Sigmoid colon (tissue), 4 donors: Measurements from ENCODE around the gene ZNFX1.

Source experiments
- EP300 ChIP-seq, 4 donors: sonication (generic); formaldehyde crosslinking; IDR thresholded peaks; one replicate each; pipeline ENCODE4 v1.6.1; 2017; ENCODE audit warnings: antibody characterized with exemption in 4 of 4
- POLR2AphosphoS5 ChIP-seq, 4 donors: sonication (generic); formaldehyde crosslinking; IDR thresholded peaks; one replicate each; pipeline ENCODE4 v1.6.1; 2017; ENCODE audit warnings: antibody characterized with exemption in 4 of 4
- TF ChIP-seq, protein P1 (sequence below), 4 experiments: fragments of 450-650 bp in 3 of 4; fragments of 200-600 bp in 1 of 4; IDR thresholded peaks; one replicate each; pipeline ENCODE4 v1.5.1; 2016 to 2019; ENCODE audit warnings: antibody characterized with exemption in 4 of 4, mild to moderate bottlenecking in 3 of 4, moderate library complexity in 2 of 4

GRCh38 chr20:49275636-49276035 is 2.2 kb downstream of the ZNFX1 start:
- TF ChIP-seq, protein P1, sequence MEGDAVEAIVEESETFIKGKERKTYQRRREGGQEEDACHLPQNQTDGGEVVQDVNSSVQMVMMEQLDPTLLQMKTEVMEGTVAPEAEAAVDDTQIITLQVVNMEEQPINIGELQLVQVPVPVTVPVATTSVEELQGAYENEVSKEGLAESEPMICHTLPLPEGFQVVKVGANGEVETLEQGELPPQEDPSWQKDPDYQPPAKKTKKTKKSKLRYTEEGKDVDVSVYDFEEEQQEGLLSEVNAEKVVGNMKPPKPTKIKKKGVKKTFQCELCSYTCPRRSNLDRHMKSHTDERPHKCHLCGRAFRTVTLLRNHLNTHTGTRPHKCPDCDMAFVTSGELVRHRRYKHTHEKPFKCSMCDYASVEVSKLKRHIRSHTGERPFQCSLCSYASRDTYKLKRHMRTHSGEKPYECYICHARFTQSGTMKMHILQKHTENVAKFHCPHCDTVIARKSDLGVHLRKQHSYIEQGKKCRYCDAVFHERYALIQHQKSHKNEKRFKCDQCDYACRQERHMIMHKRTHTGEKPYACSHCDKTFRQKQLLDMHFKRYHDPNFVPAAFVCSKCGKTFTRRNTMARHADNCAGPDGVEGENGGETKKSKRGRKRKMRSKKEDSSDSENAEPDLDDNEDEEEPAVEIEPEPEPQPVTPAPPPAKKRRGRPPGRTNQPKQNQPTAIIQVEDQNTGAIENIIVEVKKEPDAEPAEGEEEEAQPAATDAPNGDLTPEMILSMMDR (IDR thresholded peaks at IDR 0.05), result no peak
- TF ChIP-seq EP300 (IDR thresholded peaks at IDR 0.05) (no peak), POLR2AphosphoS5 (IDR thresholded peaks at IDR 0.05) (no peak)
